Hepatocyte (in vitro differentiated cells): ENCODE results near the gene ALG14.

ENCODE experiments used
- EZH2 ChIP-seq: fragments of 200-600 bp; sonication (generic); IDR thresholded peaks from 2 replicates; pipeline ENCODE4 v1.6.1; 2016; ENCODE audit warnings: antibody characterized with exemption, mild to moderate bottlenecking, borderline replicate concordance
- EZH2phosphoT487 ChIP-seq: fragments of 200-600 bp; sonication (generic); IDR thresholded peaks from one replicate; pipeline ENCODE4 v1.6.1; 2018; ENCODE audit warnings: antibody characterized with exemption, mild to moderate bottlenecking, low read depth, moderate library complexity; ENCODE audit not compliant: unreplicated experiment, severe bottlenecking
- TF ChIP-seq, protein P1 (sequence below): fragments of 200-600 bp; sonication (generic); IDR thresholded peaks from 2 replicates; pipeline ENCODE4 v1.5.1; 2016; ENCODE audit warnings: antibody characterized with exemption, mild to moderate bottlenecking; ENCODE audit not compliant: poor library complexity

DNA sequence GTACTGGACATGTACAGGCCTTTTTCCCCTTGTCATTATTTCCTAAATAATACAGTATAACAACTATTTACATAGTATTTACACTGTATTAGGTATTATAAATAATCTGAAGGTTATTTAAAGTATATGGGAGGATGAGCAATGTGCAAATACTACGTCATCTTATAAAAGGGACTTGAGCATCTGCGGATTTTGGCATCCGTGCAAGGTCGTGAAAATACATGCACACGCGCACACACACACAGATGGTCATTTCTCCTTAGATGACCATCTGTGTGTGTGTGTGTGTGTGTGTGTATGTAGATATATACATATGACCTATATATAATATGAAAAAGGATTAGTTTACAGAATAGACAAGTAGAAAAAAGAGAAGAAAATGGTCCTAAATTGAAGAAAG lies 15.4 kb downstream of the ALG14 start:
- TF ChIP-seq, protein P1, sequence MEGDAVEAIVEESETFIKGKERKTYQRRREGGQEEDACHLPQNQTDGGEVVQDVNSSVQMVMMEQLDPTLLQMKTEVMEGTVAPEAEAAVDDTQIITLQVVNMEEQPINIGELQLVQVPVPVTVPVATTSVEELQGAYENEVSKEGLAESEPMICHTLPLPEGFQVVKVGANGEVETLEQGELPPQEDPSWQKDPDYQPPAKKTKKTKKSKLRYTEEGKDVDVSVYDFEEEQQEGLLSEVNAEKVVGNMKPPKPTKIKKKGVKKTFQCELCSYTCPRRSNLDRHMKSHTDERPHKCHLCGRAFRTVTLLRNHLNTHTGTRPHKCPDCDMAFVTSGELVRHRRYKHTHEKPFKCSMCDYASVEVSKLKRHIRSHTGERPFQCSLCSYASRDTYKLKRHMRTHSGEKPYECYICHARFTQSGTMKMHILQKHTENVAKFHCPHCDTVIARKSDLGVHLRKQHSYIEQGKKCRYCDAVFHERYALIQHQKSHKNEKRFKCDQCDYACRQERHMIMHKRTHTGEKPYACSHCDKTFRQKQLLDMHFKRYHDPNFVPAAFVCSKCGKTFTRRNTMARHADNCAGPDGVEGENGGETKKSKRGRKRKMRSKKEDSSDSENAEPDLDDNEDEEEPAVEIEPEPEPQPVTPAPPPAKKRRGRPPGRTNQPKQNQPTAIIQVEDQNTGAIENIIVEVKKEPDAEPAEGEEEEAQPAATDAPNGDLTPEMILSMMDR = no peak
- no peak for TF ChIP-seq EZH2phosphoT487
- no peak for TF ChIP-seq EZH2
